GM19468 (cell line): ENCODE data around the gene ABCF2.

Source experiments
- ATAC-seq: cut with Tn5 transposase; IDR thresholded peaks from one replicate; pipeline ENCODE4 v1.9.1; 2021; ENCODE audit warnings: mild to moderate bottlenecking, moderate library complexity, moderate number of reproducible peaks; ENCODE audit not compliant: unreplicated experiment; ENCODE audit errors: extremely low read depth

The ABCF2 gene

DNA sequence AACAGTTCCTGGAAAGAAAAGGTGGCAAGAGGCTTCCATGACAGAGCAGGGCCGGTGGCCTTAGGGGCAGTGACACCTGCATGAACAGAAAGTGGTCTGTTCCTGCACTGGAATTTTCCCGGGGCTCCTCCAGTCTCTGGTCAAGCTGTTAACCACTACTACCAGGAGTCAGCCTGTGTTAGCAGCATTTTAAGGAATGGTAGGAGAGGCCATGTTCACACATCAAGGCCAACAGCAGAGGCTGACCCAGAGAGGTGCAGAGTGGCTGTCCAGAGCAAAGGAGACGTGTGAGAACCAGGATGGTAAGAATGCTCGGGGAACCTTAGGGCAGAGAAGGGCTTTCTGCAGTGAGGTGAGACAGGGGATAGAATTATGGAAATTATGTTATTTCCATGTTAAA lies 25.3 kb downstream of the ABCF2 start:
- no peak for ATAC-seq

DNA sequence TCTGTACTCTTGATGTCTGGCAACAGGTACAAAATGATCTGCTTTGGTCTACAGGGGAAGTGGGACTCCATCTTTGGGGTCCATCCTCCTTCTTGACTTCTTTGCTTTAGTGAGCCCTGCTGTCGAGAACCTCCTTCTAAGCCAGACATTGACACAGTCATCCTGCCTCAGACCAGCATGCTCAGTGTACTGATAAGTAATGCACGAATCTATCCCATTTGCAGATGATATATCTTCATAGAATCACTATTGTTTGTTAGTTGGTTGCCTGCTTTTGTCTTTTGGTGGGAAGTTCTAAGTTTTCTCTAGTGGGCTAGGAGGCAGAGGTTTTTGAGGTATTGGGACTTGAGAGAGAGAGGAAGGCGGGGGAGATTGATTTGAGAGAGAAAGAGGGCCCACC lies 25.7 kb downstream of the ABCF2 start:
- no peak for ATAC-seq

DNA sequence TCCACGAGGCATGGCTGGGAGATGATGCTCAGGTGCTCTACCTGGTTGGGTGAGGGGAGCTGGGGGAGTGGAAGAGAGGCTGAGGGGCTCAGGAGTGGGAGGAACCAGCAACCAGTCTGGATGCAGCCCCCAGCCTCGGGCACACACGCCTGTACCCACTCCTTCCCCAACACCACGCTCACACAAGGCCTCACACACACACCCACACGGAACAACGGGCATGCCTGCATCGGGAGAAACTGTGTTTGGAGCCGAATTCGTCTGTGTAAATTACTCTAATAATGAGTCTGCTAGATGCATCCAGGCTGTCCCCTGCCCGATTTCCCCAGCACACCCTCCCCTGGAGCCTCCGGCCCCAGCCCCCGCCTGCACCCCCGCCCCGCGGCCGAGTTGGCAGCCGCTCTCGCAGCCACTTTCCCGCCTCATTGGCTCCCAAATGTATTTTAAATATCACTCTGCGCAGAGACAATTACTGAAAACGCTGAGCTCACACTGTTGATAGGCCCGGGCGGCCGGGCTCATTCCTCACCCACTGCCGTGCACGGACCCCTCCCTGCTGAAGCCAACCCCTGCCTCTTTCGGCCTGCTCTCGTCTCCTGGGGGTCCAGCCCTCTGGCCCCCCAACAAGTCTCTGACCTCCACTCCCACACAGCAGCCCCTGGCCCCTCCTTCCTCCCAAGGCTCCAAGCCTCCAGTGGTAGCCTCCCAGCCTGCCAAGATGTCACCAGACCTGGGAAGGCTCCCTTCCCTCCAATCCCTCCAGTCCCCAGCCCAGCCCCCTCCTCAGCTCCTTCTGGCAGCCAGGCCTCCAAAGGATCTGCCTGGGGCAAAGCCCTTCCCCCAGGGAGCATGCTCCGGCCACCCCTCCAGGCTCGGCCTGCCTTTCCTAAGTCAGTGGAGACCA lies 27.8 kb downstream of the ABCF2 start:
- no peak for ATAC-seq

DNA sequence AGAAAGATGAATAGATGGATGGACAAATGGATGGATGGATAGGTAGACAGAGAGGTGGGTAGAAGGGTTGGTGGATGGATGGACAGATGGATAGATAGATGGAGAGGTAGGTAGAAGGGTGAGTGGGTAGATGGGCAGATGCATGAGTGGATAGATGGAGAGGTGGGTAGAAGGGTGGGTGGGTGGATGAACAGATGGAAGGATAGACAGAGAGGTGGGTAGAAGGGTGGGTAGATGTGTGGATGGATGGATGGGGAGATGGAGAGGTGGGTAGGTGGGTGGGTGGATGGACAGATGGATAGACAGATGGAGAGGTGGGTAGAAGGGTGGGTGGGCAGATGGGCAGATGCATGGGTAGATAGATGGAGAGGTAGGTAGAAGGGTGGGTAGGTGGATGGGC lies 29.1 kb downstream of the ABCF2 start:
- no peak for ATAC-seq

DNA sequence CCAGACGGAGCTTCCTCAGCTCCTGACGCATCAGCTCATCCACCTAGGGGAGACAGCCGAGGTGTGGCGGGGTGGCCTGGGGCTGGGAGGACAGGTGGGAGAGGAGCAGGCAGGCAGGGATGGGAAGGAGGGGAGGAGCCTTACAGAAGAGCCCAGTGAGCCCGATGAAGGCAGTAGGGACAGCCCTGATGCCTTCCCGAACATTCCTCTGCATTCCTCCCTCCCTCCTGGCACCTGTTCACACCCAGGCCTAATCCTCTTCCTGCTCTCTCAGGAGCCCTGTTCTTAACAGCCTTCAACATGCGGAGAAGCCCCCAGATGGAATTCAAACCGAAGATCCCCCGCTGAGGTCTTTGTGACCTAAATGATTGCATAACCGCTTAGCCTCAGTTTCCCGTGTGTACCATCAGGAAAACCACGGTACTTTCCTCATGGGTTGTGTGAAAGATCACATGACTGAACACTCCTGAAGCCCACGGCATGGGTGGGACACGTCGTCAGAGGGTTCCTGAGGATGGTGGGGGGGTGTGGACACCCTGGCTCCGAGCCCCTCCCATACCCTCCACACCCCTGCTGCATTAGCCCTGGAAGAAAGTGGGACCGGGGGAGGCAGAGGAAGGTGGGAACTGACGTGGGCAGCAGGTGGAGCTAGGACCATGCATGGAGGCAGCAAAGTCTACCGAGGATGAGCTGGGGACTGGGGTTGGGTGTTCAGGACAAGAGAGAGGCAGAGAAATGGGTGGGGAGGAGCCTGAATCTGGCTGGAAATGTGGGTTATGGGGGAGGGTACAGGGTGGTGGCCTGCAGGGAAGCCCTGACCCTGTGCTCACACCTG lies 31.2 kb downstream of the ABCF2 start:
- no peak for ATAC-seq

DNA sequence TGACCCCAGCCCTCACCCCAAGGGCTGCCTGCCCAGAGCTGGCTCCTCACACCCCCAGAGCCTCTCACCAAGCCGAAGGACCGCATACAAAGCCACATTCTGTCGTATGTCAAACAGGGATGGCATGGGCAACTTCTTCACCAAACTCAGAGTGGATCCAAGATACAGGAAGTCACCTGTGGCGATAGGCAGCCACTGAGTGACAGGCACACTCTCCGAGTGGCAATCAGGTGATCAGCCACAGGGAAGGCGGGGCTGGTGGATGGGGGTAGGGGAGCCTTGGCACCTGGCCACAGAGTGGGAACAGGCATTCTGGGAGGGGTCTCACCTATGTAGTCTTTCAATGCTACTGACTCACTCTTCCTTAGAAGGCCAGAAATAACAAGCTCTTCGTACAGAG lies 32.8 kb downstream of the ABCF2 start:
- no peak for ATAC-seq

DNA sequence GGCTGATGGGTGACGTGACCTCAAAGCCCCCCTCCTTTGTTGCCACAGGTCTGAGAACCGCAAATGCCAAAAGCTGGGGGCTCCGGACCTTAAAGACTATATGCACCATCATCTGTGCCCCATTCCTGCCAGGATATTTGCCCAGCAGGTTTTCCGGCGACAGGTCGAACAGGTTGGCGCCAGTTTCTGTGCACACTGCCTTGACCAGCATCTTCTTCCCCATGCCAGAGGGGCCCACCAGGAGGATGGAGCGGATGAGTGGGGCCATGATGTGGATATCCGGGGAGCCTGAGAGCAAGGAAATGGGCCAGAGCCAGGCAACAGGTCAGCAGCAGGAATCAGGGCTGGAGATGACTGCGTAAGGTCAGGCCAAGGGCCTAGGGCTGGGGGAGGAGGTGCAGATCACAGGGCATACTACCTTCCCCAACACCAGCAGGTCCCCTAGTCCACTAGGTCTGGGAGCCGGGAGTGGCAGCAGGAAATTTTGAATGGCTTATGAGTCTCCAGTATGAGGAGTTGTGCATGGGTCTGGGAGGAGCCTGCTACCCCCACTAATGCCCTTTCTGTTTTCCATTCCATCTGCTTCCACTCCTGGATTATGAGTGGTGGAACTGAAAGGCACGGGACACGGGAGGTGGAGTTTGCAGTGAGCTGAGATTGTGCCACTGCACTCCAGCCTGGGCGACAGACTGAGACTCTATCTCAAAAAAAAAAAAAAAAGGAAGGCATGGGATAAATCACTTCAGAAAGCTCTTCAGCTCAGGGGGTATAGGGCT lies 33.6 kb downstream of the ABCF2 start:
- ATAC-seq: no peak

DNA sequence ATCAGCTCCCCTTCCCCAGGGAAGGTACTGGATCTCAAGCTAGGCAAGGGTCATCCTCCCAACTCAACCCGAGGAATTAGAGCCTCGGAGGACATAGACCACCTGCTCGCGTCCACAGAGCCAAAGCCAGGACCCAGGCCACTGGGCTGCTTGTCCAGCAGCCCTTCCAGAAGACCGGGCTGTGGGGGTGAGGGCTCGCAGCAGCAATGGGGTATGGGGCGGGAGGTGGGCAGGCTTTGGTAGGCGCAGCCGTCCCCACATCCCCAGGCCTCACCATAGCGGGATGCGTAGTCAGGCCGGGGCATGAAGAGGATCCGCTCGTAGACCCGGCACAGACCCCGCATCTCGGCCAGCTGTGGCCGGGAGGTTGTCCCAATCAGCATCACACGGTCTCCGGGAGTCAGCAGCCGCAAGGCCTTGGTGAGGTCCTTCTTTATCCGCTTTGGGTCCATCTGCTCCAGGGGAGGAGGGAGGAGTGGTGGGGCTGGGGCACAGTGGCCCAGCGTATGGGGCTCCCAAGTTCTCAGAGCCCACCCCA lies 34.9 kb downstream of the ABCF2 start:
- no peak for ATAC-seq

DNA sequence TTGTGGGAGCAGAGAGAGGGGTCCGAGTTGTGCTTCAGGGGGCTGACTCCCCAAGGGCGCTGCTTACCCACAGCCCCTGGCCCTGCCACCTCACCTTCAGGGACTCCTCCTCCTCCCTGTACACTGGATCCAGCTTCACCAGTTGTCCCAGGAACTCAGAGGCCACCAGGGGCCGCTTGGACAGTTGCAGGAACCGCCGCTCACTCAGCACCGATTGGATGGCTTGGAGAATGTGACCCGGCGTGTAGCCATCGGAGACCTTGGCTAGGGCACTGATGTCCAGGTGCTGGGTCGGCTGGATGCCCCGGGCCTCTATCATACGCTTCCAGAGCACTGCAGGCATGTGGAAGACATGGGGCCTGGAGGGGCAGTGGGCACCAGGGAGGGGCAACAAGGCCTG lies 35.5 kb downstream of the ABCF2 start:
- no peak for ATAC-seq

DNA sequence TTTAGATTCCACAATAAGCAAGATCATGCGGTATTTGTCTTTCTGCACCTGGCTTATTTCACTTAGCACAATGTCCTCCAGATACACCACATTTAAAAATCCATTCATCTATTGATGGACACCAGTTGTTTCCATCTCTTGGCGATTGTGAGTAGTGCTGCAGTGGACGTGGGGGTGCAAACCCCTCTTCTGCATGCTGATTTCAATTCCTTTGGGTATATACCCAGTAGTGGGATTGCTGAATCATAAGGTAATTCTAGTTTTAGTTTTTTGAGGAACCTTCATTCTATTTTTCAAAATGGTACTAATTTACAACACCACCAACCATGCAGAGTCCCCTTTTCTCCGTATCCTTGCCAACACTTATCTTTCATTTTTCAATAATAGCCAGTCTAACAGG lies 38.0 kb downstream of the ABCF2 start:
- ATAC-seq: no peak

DNA sequence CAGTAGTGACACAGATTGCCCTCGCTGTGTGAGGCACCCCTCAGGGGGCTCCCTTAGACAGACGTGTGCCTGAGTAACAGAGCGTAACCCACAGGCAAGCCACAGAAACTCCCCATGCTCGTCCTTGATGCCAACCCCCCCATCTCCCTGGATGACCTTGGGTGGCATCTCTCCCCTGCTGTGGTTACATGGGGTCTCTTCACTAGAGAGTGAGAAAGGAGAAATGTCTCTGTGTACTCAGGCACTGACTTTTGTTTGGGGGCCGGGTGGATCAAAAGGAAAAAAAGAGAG lies 38.8 kb downstream of the ABCF2 start:
- ATAC-seq: no peak

DNA sequence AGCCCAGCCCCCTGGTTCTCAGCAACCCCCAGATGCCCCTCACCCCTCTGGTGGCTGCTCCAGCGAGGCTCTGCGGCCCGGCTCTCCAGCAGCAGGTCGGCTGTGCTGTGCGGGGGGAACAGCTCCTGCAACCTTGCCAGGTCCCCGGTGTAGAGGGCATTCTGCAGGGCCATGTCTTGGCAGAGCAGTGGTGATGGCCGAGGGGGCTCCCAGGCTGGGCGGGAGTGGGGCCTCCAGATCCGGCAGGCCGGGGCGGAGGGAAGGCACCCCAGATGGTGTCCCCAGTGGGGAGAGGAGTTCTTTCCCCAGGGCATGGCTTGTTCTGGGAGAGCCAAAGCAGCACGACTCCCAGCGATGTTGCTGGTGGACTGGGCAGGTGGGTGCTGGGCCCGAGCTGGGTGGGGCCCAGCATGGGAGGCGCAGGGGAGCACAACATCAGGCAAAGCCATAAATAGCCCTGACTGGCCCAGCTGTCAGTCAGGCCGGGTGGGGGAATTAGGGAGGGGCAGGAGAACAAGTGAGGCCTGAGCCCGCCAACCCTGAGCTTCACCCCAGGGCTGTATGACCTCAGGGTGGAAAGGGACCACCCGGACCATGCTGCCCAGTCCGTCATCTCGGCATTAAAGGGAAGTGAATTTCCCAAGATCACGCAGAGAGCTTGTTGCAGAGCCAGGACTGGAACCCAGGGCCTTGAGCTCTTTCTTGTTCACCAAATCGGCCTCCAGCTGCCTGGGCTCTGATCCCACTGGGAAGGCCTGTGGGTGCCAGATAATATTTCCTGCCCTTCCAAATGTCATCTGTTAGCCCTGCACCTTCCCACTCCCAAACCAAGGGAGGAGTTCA lies 39.4 kb downstream of the ABCF2 start:
- no peak for ATAC-seq

DNA sequence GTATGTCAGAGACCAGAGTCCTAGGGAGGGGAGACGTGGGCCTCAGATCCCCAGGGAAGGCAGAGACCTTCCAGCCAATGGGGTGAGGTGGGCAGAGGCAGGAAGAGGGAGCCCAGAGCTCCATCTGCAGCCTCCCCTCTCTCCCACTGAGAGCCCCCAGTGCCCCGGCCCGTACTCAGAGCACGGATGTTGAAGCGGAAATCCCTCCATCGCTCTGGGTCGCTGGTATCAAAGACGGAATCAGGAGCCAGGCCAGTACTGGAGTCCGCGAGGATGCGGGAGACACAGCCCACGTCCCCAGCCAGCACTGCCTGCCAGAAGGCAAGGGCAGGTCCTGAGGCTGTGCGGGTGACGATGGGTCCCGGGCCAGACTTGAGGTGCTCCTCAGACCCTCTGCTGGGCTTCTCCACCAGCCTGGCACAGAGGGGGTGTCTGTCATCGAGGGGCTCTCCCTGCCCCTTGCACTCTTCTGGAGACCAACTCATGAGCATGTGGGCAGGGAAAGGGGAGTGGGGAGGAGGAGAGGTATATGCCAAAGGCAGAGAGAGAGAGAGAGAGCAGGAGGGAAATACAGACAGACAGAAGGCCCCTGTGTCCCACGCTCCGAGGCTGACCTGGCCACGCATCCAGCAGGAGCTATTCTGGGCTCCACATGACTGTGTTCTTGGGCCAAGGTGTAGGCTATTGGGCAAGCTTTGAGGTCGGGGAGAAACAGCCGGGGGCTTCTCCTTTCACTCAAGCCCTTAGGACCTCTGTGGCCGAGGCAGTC lies 40.2 kb downstream of the ABCF2 start, which contains the start of gene ASB10:
Gene ASB10, minus strand, starts transcription at position 611 of the 769 bp plus-strand sequence. Its CDS starts 120 bp downstream, at position 491.
- ATAC-seq: no peak

DNA sequence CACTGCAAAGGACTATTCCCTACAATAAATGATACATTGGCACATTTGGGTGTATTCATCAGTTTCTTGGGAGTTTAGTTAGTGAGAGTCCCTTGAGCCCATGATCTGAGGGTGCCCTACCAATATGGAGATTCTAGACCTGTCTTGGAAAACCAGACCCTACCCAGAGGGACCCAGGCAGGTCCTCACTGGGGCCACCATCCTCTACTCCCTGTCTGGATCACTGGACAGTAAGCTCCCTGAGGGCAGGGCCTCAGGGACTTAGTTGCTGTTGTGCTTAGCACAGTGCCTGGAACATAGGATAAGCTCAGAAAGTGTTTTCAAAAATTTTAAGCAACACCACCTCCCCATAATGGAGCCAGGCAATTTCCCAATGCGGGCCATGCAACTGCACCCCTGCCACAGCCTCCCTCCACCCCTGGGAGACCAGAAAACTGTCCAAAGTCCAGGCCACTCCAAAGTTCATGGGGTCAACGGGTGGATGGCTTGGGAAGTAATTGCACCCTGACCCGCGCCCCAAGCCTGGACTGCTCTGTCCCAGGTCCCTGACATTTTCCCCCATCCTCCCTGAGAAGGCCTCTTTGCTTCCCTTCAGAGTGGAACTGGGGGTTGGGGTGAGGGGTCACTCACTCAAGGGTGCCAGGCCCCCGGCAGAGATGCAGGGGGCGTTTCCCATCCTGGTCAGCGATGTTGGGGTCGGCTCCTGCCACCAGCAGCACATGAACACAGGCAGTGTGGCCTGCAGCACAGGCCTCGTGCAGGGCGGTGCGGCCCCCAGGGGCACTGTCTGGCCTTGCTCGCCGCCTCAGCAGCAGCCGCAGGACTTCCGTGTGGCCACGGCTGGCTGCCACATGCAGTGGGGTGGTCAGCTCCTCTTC lies 41.0 kb downstream of the ABCF2 start:
- ATAC-seq: no peak

DNA sequence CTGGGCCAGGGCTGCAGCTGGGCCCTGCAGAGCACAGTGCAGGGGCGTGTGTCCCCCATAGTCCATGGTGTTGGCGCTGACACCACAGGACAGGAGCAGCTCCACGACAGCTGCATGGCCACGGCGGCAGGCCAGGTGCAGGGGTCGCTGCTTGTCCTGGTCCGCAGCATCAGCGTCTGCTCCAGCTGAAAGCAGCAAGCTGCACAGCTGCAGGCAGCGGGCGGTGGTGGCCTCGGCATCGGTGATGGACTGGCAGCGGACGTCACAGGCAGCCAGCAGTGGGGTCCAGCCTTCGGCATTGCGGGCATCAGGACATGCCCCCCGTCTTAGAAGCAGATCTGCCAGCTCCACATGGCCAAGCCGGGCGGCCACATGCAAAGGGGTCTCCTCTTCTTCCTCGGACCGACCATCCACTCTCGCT lies 46.0 kb downstream of the ABCF2 start:
- ATAC-seq: no peak

DNA sequence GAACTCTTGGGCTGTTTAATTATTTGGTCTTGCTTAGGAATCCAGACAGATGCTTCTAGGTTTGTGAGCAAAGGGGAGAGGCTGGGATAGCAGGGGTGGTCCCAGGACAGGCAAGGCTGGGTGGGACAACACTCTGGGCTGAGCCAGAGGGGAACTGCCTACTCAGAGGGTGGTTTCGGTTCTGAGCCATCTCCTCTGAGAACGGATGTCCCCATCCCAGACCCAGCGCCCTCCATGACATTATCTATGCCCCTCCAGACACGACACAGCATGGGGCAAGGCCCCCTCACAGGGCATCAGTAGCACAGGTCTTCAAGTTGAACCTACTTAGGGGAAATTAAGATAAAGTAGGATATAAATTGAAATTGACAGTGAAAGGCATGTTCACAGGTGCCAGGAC lies 47.1 kb downstream of the ABCF2 start:
- ATAC-seq: no peak

DNA sequence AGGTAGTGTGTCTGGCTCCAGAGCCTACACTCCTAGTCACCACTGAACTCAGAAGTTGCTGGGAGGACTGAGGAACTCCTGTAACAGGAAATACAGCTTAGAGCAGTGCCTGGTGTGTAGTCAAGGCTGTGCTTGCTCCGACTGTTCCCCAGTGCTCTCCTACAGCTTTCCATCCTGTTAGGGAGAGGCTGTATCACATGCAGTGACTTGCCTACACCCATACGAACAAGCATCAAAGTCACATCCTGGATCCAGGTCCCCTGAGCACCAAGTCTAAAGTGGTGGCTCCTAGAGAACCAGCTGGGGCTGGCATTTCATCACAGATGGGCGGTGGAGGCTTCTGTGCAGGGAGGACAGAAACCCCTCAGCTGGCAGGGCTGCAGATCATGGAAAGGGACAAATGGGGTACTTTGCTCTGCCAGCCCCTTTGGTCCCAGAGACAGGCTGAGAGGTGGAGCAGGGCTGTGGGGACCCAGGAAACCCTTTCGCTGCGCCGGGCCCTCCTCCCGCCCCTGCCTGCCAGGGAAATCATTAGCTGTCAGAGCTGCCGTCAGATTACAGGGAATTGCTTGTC lies 47.6 kb downstream of the ABCF2 start:
- ATAC-seq: no peak

DNA sequence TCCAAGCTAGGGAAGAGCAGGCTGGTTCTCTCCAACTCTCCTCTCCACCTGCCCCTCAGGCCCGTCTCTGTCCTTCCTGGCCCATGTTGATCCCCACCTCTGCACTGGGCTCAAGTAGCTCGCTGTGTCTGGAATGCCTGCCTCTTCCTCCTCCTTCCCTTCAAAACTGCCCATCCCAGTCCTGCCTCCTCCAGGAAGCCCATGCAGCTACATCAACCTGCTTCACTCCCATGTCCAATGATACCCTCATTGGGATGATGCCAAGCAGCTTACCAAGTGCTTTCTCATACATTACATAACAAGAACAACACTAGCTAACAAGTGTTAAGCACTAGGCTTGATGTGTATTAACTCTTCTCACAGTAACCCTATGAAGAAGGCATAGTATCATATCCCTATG lies 48.2 kb downstream of the ABCF2 start:
- ATAC-seq: no peak
